ENCODE measurements around the gene DPP6.
"Not testable (repeated sequence)": the region's sequence is repeated elsewhere in the genome, so short reads cannot be mapped to it uniquely, and the experiment has no call there.

The DPP6 gene

DNA sequence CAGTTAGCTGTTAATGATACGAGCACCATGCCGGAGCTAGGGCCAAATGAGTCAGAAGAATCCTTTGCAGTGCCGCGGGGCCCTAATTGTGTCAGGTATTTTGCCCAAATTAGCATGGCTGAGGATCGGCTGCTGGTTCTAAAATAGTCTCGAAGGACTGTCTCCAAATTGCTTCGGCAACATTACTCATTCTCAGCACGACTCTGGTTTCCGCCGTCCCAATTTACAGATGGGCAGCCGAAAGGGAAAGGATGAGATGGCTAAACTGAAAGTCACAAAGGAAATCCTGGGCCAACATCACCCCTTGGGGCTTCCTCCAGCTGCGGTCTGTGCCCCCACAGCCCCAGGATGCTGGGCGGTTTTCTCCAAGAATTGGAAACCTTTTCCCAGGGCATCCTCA is 599.3 kb downstream of the DPP6 start:
- DNase-seq (ENCODE audit: low read depth, low spot score), result no peak
- no peak overlapping the region for H3K4me3 ChIP-seq (ENCODE audit: low read length)

DNA sequence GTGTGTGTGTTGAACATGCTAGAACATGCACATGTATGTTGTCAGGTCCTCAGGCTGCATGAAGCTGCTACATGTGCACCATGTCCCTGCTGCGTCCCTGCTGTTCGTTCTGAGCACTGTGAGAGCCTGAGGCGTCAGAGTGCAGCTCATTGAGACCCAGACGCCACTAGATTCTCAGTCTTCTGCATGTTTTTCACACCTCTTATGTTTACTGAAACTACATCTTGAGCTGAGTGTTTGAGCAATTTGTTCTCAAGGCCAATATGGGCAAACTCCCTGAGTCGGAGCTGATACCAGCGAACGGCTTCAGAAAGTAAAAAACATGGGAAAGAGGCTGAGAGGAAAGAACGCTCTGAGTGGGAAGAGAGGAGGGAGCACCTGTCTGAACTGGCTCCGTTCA is 600.4 kb downstream of the DPP6 start:
- no peak overlapping the region for H3K4me3 ChIP-seq (ENCODE audit: low read length)
- no peak for DNase-seq (ENCODE audit: low read depth, low spot score)

DNA sequence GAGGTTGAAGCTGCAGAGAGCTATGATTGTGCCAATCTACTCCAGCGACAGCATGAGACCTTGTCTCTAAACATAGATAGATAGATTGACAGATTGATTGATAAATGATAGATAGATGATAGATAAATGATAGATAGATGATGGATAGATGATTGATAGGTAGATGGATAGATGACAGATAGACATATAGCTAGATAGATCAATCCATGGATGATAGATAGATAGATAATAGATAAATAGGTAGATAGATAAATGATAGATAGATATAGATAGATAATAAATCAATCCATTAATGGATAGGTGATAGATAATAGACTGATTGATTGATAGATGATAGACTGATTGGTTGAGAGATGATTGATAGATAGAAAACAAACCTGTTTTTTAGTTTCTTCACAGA is 601.1 kb downstream of the DPP6 start:
- no peak overlapping the region for H3K4me3 ChIP-seq (ENCODE audit: low read length)
- no peak for DNase-seq (ENCODE audit: low read depth, low spot score)

DNA sequence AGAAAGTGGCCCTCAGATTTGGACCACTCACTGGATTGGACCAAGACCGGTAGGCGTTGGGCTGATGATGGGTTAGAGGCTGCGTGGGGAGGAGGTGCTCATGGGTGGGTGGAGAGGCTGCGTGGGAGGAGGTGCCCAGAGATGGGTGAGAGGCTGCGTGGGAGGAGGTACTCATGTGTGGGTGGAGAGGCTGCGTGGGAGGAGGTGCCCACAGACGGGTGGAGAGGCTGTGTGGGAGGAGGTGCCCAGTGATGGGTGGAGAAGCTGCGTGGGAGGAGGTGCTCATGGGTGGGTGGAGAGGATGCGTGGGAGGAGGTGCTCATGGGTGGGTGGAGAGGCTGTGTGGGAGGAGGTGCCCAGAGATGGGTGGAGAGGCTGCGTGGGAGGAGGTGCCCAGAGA is 604.4 kb downstream of the DPP6 start:
- no peak for DNase-seq (ENCODE audit: low read depth, low spot score)
- no peak overlapping the region for H3K4me3 ChIP-seq (ENCODE audit: low read length)

DNA sequence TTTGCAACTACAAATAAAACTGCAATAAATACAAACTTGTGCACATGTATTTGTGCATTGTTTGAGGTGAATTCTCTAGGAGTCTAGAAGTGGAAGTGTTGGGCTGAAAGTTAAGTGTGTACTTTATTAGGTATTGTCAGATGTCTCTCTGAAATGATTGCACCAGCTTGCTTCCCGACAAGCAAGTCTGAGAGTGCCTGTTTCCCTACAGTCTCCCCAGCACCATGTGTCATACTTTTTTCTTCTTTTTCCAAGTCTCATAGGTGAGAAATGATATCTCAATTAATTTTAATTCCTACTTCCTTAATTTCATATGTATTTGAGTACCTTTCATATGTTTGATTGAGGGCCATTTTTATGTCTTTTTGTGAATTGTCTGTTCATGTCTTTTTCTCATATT is 614.6 kb downstream of the DPP6 start:
- no peak for DNase-seq (ENCODE audit: low read depth, low spot score)
- H3K4me3 ChIP-seq (ENCODE audit: low read length), result no peak overlapping the region

DNA sequence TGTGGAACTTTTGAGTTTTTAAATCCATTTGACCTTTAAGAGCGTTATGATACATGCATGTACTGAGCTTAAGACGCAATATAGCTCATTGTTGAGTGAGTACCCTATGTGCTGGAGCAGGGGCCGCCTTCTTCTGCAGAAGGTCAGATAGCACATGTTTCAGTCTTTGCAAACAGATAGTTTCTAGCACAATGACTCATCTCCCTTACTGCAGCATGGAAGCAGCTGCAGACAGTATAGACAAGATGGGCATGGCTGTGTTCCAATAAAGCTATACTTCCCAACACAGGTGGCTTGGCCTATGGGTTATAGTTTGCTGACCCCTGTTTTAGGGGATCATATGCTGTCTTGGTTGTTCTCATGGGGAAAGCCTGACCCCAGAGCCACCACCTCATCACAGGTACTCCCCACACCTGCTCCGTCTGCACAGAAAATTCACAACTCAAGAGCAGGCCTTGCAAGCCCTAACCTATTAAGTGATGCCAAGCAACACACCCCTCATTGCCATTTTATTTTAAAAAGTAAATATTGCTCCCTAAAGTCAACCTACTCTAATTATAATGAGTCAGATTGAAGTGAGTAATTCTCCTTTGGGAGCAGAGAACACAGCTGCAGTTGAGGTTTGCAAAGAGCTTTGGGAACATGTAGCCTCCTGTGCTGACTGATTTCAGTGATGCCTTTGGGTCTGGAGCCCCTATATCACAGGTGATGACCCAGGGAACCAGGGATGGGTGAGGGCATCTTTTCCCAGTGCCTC is 620.6 kb downstream of the DPP6 start:
- no peak for DNase-seq (ENCODE audit: low read depth, low spot score)
- H3K4me3 ChIP-seq (ENCODE audit: low read length), result no peak overlapping the region

DNA sequence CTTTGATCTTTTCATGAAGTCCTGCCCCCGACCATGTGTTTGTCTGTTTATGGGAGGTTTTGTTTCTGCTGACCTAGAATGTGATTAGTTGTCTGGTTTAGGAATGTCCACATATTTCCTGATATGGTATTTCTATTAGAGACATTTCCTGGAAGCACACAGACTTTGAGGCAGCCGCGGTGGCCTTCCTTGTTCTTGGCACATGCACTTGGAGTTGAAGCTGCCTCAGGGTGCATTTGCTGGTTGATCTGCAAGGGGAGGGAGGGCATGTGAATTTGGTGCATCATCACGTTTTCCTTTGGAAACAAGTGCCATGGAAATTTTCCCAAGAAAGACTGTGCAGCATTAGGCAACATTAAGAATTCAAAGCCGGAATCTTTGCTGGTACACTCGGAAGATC is 622.0 kb downstream of the DPP6 start:
- H3K4me3 ChIP-seq (ENCODE audit: low read length), result no peak overlapping the region
- no peak for DNase-seq (ENCODE audit: low read depth, low spot score)

DNA sequence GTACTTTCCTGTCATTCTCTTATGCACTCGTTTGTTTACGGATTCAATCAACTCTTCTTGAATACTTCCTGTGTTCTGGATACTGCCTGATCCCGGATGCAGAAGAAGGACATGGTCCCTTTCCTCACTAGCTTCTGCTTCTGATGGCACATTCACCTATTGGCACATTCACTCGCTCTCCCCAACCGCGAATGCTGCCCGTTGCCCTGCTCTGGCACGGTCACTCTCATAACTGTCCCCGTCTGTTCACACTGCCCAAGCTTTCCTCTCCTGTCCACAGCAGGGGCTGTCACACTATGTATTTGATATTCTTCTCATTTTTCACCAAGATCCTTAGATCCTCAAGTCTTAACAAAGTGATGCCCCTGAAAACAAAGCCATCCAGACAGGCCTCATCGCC is 623.4 kb downstream of the DPP6 start:
- no peak for DNase-seq (ENCODE audit: low read depth, low spot score)
- H3K4me3 ChIP-seq (ENCODE audit: low read length), result no peak overlapping the region

DNA sequence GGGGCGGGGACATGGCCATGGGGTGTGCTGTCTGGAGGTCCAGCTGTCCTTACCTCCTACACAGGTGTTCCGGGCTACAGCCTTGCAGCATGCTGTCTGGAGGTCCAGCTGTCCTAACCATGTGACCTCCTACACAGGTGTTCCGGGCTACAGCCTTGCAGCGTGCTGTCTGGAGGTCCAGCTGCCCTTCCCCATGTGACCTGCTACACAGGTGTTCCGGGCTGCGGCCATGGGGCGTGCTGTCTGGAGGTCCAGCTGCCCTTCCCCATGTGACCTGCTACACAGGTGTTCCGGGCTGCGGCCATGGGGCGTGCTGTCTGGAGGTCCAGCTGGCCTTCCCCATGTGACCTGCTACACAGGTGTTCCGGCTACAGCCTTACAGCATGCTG is 623.8 kb downstream of the DPP6 start:
- not testable (repeated sequence) for H3K4me3 ChIP-seq (ENCODE audit: low read length); DNase-seq (ENCODE audit: low read depth, low spot score)

DNA sequence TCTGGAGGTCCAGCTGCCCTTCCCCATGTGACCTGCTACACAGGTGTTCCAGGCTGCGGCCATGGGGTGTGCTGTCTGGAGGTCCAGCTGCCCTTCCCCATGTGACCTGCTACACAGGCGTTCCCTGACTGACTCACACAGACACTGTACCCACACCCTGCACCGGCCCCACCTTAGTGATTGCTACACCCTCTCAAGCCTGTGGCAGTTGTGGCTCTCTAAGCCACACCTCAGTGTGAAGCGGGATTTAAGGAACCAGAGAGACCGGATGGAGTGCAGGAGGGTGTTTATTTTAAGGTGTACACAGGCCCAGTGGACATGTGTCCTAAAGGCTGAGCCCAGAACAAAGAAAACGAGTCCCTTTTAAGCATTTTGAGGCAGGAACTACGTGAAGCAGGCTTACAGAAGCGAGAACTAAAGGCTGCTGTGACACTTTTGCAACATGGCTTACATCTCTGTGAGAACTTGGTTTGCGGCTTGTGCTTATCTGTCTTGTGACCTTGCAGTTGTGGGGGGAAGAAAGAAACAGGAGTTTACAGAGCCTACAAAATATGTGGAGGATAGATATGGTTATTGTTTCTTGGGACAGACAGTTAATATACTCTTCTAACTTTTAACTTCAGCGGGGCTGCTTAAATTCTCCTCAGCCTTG is 624.4 kb downstream of the DPP6 start:
- H3K4me3 ChIP-seq (ENCODE audit: low read length), result peak overlapping the region; percentile 23
- DNase-seq (ENCODE audit: low read depth, low spot score), result peak; percentile 91

DNA sequence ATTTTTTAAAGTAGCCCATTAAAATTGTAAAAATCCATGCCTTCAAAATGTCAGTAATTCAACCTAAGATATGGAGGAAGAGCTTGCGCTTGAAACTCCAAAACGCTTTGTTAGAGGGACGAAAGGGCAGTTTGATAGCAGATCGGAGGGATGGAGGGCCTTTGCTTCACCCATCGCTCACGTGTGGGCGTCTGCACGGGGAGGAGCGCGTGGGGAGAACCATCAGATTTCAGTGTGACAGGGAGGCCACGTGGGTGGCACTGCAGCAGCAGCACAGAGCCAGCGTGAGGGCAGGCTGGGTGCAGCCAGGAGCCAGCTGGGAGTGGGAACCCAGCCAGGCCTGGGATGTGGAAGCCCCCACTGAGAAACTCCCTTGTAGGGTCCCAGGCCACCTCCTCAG is 625.3 kb downstream of the DPP6 start:
- DNase-seq (ENCODE audit: low read depth, low spot score), result no peak
- H3K4me3 ChIP-seq (ENCODE audit: low read length), result no peak overlapping the region

DNA sequence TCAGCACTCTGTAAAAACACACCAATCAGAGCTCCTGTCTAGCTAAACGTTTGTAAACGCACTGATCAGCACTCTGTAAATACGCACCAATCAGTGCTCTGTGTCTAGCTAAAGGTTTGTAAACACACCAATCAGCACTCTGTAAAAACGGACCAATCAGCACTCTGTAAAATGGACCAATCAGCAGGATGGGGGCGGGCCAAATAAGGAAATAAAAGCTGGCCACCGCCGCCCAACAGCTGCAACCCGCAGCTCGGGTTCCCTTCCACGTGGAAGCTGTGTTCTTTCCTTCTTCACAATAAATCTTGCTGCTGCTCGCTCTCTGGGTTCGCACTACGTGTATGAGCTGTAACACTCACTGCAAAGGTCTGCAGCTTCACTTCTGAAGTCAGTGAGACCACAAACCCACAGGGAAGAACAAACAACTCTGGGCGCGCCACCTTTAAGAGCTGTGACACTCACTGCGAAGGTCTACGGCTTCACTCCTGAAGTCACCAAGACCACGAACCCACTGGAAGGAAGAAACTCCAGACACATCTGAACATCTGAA is 625.9 kb downstream of the DPP6 start:
- peak; percentile 94 for DNase-seq (ENCODE audit: low read depth, low spot score)
- H3K4me3 ChIP-seq (ENCODE audit: low read length), result not testable (repeated sequence)

DNA sequence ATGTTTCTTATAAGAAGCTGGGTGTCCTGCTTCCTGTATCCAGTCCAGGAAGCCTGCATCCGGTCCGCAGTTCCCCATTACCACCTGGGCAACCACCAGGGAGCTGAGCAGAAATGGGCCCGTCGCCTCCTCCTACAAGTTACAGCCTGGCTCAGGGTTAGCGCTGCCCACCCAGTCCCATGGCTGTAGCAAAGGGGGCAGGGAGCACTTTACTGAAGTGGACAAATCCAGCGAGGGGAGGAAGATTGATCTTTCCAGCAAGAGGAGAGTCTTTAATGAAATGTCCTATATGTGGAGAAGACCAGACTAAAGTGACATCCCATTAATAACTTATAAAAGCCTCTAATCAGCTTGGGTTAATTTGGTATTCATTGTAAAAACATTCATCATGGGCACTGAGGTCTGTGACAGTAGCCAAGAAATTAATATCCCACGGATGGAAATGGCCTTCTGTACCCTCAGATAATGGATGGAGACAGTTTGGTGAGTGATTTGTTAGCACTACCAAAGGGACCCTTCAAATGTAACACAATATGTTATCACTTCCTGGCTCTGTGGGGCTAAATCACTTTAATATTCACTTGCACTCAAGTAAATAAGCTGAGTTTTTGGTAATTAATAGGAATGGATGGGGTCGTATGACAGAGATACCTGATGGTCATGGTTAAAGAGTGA is 627.3 kb downstream of the DPP6 start:
- H3K4me3 ChIP-seq (ENCODE audit: low read length), result no peak overlapping the region
- DNase-seq (ENCODE audit: low read depth, low spot score), result no peak

DNA sequence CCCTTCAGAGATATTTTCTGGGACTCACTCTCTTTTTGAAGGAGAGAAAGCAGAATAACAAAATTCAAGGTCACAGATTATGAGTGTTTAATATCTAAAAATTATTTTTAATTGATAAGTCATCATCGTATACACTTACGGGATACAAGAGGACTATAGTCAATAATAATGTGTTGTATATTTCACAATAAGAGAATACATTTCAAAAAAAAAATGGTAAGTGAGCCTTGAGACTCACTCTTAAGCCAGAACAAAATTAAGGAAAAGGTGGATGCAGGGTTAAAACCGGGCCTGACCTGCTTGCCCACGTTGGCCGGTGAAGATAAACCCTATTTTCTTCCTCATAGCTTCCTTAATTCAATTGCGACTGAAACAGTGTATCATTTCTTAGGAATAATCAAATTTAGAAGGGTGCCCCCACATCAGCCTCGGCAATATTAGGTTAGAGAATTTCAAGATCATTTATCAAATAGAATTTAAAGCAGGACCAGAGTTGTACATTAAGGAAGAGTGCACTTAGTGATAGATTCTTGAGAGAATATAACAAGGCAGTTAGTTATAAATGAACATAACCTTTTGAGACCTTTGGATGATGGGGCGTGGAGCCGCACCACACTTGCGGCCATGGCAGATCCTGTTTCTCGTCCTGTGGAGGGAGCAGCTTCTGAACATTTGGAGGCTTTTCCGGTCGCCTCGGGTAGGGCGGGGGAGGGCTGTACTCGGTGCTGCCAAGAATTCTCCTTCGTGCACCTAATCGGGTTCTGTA is 628.9 kb downstream of the DPP6 start:
- no peak for DNase-seq (ENCODE audit: low read depth, low spot score)
- no peak overlapping the region for H3K4me3 ChIP-seq (ENCODE audit: low read length)

DNA sequence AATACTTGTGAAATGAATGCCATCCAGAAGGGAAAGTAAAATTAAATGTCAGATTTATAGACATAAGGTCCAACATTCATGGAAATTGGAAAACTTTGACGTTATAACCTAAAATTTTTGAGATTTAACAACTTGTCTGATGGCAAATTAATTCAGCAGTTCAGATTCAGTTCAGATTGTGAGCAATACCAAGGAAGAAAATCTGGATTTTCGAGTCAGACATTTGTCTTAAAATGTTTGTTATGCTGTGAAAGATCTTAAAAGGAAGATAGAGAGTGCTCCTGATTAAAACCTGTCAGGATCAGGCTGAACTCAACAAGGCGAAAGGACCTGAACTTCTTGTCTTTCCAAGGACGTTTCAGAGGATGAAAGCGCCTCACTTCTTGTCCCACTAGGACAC is 629.8 kb downstream of the DPP6 start:
- H3K4me3 ChIP-seq (ENCODE audit: low read length), result no peak overlapping the region
- DNase-seq (ENCODE audit: low read depth, low spot score), result no peak

DNA sequence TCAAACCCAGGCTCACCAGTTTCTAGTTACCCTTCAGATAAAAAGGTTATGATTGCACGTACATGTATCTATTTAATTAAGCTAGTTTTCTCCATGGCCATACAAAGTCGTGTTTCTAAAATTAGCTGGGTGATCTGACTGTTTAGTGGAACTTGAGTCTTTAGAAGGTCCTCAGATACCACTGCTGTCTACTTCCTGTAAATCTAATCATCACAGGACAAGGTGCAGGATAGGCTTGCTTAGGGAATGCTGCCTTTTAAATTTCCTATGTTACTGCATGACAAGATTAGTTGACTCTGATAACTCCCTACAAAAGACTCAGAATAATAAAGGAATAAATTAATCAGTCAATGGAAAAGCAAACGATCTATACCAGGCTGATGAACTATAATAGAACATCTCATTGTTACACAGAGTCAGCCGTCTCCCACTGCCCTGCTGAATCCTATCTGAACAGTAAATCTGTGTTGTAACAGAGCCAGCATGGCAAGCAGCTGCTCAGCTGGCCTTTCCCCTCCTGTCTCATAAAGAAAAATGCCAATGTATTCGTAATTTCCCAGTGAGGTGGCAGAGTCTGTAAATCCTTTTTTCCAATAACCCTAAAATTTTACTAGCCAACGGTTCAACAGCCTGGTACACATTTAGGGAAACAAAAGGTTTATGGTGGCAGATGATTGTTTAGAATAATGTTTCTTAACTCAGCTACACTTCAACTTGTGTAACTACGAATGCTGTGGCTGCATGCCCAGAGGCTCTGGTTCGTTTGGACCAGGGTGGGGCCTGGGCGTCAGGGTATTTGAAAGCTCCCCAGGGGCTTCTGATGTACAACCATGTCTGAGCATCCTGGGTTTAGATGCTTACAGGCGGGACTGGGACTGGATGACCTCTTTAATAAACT is 632.7 kb downstream of the DPP6 start:
- DNase-seq (ENCODE audit: low read depth, low spot score), result no peak
- H3K4me3 ChIP-seq (ENCODE audit: low read length), result no peak overlapping the region

DNA sequence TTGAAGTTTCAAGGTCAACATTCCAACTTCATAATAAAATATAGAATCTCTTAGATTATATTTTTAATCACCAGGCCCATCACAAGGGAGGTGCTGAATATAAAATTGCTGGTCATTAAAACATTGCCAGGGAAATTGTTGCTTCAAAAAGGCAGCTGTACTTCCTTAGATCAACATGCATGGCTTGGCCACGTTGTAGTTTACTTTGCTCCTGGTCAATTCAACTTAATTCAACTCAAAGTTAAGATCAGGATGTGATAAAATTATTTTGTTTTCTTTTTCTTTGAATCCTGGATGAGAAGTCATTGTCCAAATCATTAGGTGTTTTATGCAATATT is 633.3 kb downstream of the DPP6 start:
- no peak overlapping the region for H3K4me3 ChIP-seq (ENCODE audit: low read length)
- DNase-seq (ENCODE audit: low read depth, low spot score), result no peak

DNA sequence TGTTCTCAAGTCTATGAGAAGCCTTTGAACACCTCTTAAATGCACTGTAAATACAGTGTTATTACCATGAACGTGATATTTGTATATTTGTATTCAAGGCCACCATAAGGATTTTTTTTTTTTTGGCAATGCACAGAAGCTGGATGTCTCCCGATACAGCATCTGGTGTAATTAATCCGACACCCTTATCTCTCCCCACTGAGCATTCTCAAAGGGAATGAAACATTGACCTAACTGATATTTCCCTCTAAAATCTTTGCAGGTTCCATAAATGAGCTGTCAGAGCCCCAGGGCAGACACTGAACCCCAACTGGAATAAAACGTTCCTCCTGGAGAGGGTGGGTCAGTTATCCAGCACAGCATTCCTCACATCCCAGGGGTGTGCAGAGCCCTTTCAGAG is 634.1 kb downstream of the DPP6 start:
- H3K4me3 ChIP-seq (ENCODE audit: low read length), result no peak overlapping the region
- DNase-seq (ENCODE audit: low read depth, low spot score), result no peak

DNA sequence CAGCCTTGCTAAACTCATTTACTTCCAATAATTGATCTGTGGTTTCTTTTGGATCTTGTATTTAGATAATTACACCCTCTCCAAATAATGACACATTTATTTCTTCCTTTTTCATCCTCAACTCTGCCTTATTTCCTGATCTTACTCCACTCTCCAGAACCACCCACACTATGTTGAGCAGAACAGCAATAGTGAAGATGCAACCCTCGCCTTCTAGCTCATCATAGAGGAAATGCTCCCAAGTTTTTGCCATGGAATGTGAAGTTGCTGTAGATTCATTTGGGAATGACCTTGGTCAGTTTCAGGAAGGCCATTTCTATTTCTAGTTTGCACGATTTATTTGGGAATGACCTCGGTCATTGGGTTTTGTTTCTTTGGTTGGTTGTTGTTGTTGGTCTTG is 636.8 kb downstream of the DPP6 start:
- no peak for DNase-seq (ENCODE audit: low read depth, low spot score)

More for the DNA sequence above, 636.8 kb downstream of the DPP6 start:
- no peak overlapping the region for H3K4me3 ChIP-seq (ENCODE audit: low read length)

Measured in Jurkat, Clone E6-1 (cell line).